Stimulated activated CD4-positive, alpha-beta T cell treated with anti-CD3 and anti-CD28 coated beads, Interleukin-4, amount 100 ng/mL, for 48 hours (primary cell): ENCODE results near the gene UNC5A.

ENCODE experiments used
- DNase-seq, 2 donors: peaks; one replicate each; pipeline ENCODE4 v3.0.0-alpha.2; 2020; ENCODE audit warnings: low read depth in 2 of 2

Gene UNC5A

DNA sequence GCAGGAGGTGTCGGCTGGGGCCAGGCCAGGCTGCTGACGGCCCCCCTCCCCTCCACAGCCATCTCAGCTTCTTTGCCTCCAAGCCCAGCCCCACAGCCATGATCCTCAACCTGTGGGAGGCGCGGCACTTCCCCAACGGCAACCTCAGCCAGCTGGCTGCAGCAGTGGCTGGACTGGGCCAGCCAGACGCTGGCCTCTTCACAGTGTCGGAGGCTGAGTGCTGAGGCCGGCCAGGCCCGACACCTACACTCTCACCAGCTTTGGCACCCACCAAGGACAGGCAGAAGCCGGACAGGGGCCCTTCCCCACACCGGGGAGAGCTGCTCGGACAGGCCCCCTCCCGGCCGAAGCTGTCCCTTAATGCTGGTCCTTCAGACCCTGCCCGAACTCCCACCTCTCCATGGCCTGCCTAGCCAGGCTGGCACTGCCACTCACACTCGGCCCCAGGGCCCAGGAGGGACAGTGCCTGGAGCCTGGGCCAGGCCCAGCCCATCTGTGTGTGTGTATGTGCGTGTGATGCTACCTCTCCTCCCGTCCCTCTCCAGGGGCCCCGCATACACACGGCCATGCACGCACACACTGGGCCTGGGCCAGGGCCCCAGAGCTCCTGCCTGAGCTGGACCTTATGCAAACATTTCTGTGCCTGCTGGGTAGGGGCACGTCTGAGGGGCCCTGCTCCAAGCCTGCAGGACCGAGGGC, 69.5 kb downstream of the UNC5A start:
- DNase-seq: no peak

DNA sequence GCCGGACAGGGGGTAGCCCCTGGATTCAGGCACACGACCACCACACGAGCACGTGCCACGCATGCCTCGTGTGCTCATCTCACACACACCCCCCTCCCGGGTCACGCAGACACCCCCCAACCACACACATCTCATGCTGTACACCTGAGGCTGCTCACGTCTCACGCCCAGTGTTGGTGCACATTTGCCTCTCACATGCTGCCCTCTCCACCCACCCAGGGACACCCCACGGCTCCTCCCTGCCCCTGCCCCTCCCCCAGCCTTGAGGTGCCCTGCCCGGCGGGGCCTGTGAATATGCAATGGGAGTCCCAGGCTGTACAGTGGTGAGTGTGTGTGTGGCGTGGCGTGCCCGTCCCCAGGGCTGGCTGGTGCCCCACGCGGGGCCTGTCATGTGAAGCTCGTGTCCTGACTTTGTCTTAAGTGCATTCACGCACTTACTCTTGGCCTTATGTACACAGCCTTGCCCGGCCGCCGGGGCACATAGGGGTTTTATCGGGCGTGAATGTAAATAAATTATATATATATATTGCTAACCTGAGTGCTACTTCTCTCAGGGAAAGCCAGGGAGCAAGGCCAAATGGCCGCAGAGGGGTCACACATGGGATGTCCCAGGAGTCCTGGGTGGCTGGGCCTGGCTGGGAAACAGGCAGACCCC, 70.1 kb downstream of the UNC5A start:
- DNase-seq: no peak

- no peak for DNase-seq
These were observed 70.8 kb downstream of the UNC5A start for GRCh38 chr5:176881021-176881749.

DNA sequence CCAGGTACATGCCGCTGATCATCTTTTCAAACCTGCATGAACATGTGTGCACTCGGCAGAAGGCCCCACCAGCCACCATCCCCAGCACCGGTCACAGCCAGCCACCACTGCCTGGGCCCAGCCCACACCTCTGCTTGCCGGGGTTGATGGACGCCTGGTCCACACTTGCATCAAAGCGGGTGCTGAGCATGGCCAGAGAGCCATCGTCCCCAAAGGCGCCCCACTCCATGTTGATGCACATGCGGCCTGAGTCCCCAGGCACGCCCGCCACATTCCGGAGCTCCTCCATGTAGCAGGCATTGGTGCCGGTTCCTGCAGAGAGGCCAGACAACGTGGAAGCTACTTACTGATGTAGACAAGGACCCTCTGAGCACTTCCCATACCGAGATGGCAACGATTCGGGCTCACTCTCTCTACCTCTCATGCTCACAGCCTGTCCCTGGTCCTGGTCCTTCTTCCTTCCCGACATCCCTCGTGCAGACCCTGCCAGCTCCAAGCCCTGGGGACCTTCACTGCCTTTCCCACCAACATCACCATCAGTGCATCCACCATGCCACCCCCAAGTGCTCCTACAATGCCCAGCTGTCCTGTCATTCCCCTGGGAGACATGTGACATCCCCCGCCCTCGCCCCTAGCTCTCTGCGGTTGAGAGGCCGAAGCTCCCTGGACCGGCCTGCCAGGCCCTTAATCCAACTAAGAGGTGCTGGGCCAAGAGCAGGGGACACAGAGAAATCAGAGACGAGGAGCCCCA, 71.6 kb downstream of the UNC5A start:
- no peak for DNase-seq

DNA sequence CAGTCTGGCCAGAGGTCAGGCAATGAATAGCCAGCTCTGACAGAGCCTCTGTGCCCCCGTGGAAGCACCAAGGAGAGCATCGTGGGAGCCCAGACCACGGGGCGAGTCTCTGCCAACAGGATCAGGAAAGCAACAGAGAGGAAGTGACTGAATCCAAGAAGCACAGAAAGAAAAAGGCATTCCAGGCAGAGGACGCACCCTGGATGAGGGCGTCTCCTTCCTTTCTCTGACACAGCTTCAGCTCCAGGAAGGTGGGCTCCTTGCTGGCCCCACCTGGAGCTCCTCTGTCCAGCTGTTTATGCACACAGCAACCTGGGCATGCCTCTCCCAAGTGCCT, 72.2 kb downstream of the UNC5A start:
- no peak for DNase-seq

DNA sequence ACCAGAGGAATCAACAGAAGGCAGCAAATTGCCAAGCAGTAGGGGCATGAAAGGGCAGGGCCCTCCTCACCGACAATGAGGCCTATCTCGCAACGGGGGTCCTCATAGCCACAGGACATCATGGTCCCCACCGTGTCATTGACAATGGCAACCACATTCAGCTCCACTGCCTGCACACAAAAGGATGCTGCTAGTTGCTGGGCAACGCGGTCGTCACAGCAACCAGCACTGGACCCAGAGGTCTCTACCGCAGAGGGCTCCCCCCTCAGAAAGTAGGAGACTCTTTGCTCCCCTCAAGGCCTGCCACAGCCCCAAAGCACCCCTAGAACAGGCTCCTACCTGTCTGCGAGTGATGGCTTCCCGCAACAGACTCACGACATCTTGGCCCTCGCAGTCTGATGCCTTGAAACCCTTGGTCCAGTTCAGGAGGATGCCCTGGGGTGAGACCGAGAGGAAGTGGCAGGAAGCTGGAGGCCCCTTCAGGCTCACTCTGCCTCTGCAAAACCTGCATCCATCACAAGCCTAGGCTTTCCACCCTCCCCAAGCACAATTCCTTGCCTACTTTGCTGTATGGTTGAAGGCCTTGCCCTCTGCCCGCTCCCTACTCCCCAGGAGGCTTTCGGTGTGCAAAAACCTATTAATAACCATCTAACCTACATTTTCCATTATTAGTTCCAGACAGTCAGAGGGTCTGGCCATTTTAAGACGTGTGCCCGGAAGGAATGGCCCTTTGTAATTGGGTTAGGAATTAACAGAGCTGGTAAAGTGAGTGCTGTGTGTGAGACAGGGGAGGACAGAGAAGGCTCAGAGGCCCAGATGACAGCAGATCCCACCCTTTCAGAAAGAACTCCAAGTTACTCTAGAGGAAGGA, 73.6 kb downstream of the UNC5A start:
- DNase-seq: no peak

- no peak for DNase-seq
These were observed 74.2 kb downstream of the UNC5A start for GRCh38 chr5:176884571-176884890.

- no peak for DNase-seq
These were observed 76.2 kb downstream of the UNC5A start for GRCh38 chr5:176886336-176887251.

DNA sequence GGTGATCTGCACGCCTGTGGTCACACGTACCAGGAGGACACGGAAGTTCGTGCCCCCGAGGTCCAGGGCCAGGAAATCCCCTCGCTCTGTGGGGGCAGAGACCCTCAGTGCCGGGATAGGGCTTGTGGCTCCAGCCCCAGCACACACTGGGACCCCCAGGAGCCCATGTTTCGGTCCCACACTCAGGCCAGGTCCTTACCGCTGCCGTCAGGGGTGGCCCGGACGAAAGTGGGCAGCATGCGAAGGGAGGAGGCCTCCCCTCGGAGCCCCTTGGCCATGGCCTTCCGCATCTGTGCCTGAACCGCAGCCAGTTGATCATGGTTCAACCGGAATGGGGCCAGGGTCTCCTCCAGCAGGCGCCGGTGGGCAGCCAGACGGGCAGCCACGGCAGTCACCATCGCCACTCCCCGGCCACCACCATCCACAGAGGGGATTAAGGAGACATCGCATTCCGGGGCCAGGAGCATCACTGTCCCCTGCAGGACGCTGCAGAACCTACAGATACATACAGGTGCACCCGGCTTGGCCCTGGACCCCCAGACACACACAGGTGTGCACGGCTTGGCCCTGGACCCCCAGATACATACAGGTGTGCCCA, 77.0 kb downstream of the UNC5A start:
- DNase-seq: no peak

GRCh38 chr5:176888016-176888864, 77.9 kb downstream of the UNC5A start:
- DNase-seq: no peak

GRCh38 chr5:176888865-176889165, 78.5 kb downstream of the UNC5A start:
- no peak for DNase-seq

GRCh38 chr5:176889321-176890280, 79.2 kb downstream of the UNC5A start:
- DNase-seq: no peak

GRCh38 chr5:176890455-176891330, 80.3 kb downstream of the UNC5A start:
- no peak for DNase-seq

DNA sequence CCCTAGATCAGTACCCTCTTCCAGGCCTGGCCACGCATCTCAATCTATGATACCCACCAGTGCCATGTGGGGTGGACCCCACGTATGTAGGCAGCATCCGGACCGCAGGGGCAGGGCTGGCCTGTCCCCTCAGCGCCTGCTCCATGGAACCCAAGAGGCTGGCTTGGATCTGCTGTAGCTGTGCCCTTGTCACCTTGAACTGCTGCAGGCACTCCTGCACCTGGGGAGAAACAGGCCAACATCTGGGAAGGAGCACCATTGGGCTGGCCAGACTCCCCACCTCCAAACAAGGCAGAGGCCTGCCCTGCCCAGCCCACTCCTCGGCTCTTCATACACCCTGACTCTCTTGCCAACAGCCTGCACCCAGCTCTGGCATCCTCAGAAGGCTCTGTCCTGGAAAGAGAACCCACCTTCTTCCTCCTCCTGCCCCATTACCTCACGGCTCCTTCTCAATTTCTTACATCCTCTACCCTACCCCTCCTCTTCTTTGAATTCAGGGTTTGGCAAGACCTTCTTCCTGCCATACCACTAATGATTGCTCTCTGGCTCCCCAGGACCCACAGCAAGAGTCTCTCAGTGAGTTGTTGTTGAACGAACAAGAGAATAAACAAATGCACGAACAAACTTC, 81.1 kb downstream of the UNC5A start:
- no peak for DNase-seq

GRCh38 chr5:176892663-176893062, 82.3 kb downstream of the UNC5A start:
- DNase-seq: no peak

DNA sequence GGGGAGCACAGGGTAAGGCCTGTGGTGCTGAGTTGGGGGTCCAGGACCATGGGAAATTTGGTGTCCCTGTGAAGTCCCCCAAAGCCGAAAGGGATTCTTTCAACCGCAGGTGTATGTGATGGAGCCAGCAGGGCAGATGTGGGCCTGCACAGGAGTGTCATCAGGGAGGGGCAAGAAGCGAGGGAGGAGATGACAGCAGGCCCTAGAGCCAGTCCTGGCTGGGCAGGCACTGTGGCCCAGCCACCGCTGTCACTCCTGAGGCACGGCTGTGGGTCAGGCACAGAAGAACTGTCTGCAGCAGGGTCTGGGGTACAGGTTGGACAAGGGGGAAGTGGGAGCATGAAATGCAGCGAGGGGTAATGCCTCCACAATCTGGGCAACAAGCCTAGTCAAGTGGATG, 83.9 kb downstream of the UNC5A start:
- DNase-seq: no peak

DNA sequence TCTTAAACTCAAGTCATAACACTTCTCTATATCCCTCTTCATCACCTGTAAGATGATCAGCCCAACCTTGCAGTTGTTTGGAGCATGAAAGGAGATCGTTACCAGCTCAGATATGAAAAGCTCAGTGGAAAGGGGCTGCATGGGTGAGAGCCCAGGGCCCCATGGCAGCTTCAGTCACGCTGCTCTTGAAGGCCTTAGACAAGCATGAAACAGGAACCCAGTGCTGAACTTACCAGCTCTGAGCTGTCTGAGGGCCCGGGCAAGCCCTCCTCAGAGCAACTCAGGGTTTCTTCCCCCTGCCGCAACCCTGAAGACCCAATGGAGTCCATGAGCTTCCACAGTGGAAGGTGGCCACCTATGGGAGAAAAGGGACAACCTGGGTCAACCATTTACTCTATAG, 85.5 kb downstream of the UNC5A start:
- DNase-seq: no peak
